Muscle of leg (tissue), 11 donors: Measurements from ENCODE around the gene CACNA1C. TPM values are rescaled to one million over a fixed set of nuclear protein-coding genes. Genes with fewer than 3 reads are reported as not detected.

Experiments
- DNase-seq: peaks from one replicate; pipeline ENCODE4 v3.0.0; 2013
- H3K27ac ChIP-seq: one replicate; pipeline ENCODE4 v1.5.1; 2013; ENCODE audit warnings: mild to moderate bottlenecking, low read length, control low read depth
- H3K27me3 ChIP-seq: one replicate; pipeline ENCODE4 v1.6.1; 2013; ENCODE audit warnings: low read length; ENCODE audit not compliant: control insufficient read depth, insufficient read depth
- H3K36me3 ChIP-seq: one replicate; pipeline ENCODE4 v1.6.1; 2013; ENCODE audit warnings: low read length; ENCODE audit not compliant: control insufficient read depth, insufficient read depth
- H3K4me1 ChIP-seq: one replicate; pipeline ENCODE4 v1.6.1; 2013; ENCODE audit warnings: low read length; ENCODE audit not compliant: control insufficient read depth, insufficient read depth
- H3K4me3 ChIP-seq: one replicate; pipeline ENCODE4 v1.5.1; 2013; ENCODE audit warnings: low read length, control low read depth
- H3K9me3 ChIP-seq: replicated peaks from 2 replicates; pipeline ENCODE4 v1.6.1; 2013; ENCODE audit warnings: low read depth, low read length; ENCODE audit not compliant: control insufficient read depth
- WGBS: methylation state at CpG from one replicate; pipeline ENCODE4 v1.1.5; 2013; ENCODE audit warnings: missing lambda C conversion rate; ENCODE audit not compliant: insufficient coverage; 5-methylcytosine and 5-hydroxymethylcytosine counted together
- polyA plus RNA-seq, 8 donors: library from polyadenylated mRNA; unstranded; fragments of 120-200 nt; gene quantifications; one replicate each; pipeline versions ENCODE4 v1.2.1 to v1.2.3, GENCODE V29; 2013; ENCODE audit warnings: inconsistent platforms in 1 of 8, low replicate concordance in 1 of 8; ENCODE audit not compliant: insufficient read length in 8 of 8, insufficient read depth in 1 of 8
- total RNA-seq: library from RNA; stranded (reverse); fragments of 120-200 nt; gene quantifications from one replicate; pipeline ENCODE4 v1.2.4, GENCODE V29; 2013

The CACNA1C gene
- total and polyA plus RNA-seq, 9 donors: 1.9 to 4.3 (median 3.6) TPM

- H3K27ac ChIP-seq: no peak overlapping the region
- no peaks in the 10 kb centered on the region for H3K36me3 ChIP-seq
Observed at GRCh38 chr12:2581293-2582045, 528.7 kb downstream of the CACNA1C start.

GRCh38 chr12:2582631-2583030, 529.8 kb downstream of the CACNA1C start:
- Histone ChIP-seq H3K27me3 (peaks cover 36% of the 10 kb centered on the region), H3K9me3 (no peaks in the 10 kb centered on the region), H3K27ac (no peak overlapping the region), H3K4me1 (peaks cover 8% of the 10 kb centered on the region), H3K4me3 (no peak overlapping the region), H3K36me3 (no peaks in the 10 kb centered on the region)
- WGBS: 39% methylated on average over 3 of the region's 9 CpGs
- DNase-seq: no peak

More at GRCh38 chr12:2581293-2582045, 528.7 kb downstream of the CACNA1C start:
- Histone ChIP-seq H3K27me3 (peaks cover 35% of the 10 kb centered on the region), H3K9me3 (no peaks in the 10 kb centered on the region), H3K4me3 (no peak overlapping the region), H3K4me1 (peaks cover 8% of the 10 kb centered on the region)
- 100% methylated on average over 3 of the region's 15 CpGs for WGBS
- DNase-seq: no peak

DNA sequence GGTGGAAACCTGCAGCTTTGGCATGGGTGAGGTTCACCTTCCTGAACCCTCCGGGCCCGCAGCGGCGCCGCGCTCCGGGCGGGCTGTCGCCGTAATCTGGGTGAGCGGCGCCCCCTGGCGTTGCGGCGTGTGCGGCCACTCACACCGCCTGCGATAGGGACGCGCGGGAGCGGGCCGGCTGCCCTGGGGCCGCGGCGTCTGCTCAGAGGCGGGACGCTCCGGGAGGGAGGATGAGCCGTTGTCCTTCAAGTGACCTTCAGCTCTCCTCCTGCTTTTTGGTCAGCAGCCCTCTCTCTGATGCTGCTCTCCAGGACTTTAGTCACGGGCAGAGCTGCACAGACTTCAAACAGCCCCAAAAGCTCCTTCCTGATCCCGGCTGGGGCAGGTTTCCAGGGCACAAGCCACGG, 530.3 kb downstream of the CACNA1C start:
- H3K27ac ChIP-seq: no peak overlapping the region
- H3K4me3 ChIP-seq: no peak overlapping the region
- DNase-seq: peak; percentile 68
- peaks cover 39% of the 10 kb centered on the region for H3K27me3 ChIP-seq
- WGBS: 2% methylated on average over 32 of the region's 33 CpGs
- peaks cover 8% of the 10 kb centered on the region for H3K4me1 ChIP-seq
- no peaks in the 10 kb centered on the region for H3K36me3 ChIP-seq
- no peaks in the 10 kb centered on the region for H3K9me3 ChIP-seq

GRCh38 chr12:2583642-2584401, 531.0 kb downstream of the CACNA1C start:
- Histone ChIP-seq H3K27me3 (peaks cover 39% of the 10 kb centered on the region), H3K9me3 (no peaks in the 10 kb centered on the region), H3K4me1 (peaks cover 8% of the 10 kb centered on the region), H3K36me3 (no peaks in the 10 kb centered on the region), H3K4me3 (no peak overlapping the region), H3K27ac (no peak overlapping the region)
- DNase-seq: peak; percentile 18
- 89% methylated on average over 4 of the region's 9 CpGs for WGBS

GRCh38 chr12:2586156-2587038, 533.6 kb downstream of the CACNA1C start:
- no peaks in the 10 kb centered on the region for H3K9me3 ChIP-seq
- H3K27me3 ChIP-seq: peaks cover 41% of the 10 kb centered on the region
- WGBS: 85% methylated on average over 3 of the region's 12 CpGs
- peaks cover 8% of the 10 kb centered on the region for H3K4me1 ChIP-seq
- no peaks in the 10 kb centered on the region for H3K36me3 ChIP-seq
- DNase-seq: no peak
- H3K27ac ChIP-seq: no peak overlapping the region
- no peak overlapping the region for H3K4me3 ChIP-seq

DNA sequence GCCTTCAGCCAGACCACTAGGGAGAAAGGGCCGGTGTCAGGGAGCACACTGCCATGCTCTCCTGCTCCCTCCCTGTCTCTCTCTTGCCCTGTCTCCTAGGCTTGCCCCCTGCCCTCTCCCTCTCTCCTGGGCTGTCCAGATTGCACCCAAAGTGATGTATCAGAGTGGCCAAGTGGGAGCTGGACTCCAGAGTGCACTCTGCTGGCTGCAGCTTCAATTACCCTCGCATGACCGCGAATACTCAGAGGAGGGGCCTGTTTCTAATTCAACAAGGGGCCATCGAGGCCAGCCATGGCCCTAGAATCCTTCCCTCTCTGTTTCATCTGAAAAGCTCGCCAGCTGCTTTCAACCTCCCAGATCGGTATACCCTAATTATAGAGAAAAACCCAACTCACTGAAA, 535.6 kb downstream of the CACNA1C start:
- Histone ChIP-seq H3K4me3 (no peak overlapping the region), H3K36me3 (no peaks in the 10 kb centered on the region), H3K27me3 (peaks cover 29% of the 10 kb centered on the region), H3K27ac (no peak overlapping the region), H3K4me1 (peaks cover 2% of the 10 kb centered on the region), H3K9me3 (peaks cover 7% of the 10 kb centered on the region)
- WGBS: 88% methylated on average over 4 of the region's 7 CpGs
- no peak for DNase-seq

DNA sequence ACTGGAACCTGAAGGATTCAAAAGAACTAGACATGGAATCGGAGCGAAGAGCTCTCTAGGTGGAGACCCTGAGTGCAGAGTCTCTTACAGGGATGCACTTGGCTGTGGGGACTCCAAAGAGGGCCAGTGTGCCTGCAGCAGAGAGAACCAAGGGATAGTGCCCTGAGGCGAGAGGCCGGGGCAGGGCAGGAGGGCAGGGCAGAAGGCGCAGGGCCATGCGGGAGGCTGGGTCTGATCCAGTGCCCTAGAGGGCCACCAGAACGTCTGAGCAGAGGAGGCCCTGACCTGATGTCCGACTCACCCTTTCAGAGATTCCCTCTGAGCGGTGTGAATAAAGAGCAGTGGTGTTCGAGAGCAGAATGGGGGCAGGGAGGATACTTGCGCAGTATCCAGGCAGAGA, 536.6 kb downstream of the CACNA1C start:
- H3K36me3 ChIP-seq: no peaks in the 10 kb centered on the region

DNA sequence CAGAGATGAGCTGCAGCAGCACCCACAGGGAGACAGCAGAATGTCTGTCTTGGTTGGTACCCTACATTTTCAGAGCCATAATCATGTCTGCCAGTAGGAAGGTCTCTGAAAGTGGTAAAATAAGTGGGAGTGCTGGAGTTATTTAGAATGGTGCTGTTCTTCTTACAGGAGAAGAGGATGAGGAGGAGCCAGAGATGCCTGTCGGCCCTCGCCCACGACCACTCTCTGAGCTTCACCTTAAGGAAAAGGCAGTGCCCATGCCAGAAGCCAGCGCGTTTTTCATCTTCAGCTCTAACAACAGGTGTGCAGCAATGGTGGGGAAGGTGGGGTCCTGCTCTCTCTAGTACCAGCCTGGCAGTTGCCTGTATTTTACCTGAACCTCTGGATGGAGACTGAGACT, 540.3 kb downstream of the CACNA1C start:
- Histone ChIP-seq H3K4me3 (no peak overlapping the region), H3K27me3 (peaks cover 6% of the 10 kb centered on the region), H3K9me3 (peaks cover 10% of the 10 kb centered on the region), H3K4me1 (peaks cover 2% of the 10 kb centered on the region), H3K36me3 (peaks cover 2% of the 10 kb centered on the region), H3K27ac (no peak overlapping the region)
- no peak for DNase-seq
- WGBS: 100% methylated on average over 3 of the region's 5 CpGs

More for the DNA sequence above, 536.6 kb downstream of the CACNA1C start:
- Histone ChIP-seq H3K27ac (no peak overlapping the region), H3K27me3 (peaks cover 19% of the 10 kb centered on the region), H3K4me1 (no peaks in the 10 kb centered on the region), H3K4me3 (no peak overlapping the region), H3K9me3 (peaks cover 10% of the 10 kb centered on the region)
- no peak for DNase-seq
- WGBS: 91% methylated on average over 11 of the region's 11 CpGs

DNA sequence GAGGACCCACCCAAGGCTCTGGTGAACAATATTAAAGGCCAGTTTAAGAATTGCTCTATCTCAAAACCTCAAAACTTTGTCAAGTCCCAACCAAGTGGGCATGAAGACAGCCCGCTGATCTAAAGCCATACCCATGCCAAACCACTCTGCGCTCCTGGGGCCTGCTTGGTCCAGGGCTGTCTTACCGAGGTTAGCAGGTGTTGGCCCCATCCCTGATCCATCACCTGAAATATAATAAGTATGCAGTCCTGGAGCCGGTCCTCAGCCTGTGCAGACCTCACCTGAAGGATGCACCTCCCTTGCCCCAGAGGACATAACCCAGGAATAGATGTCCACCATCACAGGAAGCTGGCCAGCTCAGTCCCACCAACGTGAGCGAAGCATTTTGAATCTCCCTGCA, 543.7 kb downstream of the CACNA1C start:
- 98% methylated on average over 4 of the region's 6 CpGs for WGBS
- H3K36me3 ChIP-seq: peaks cover 2% of the 10 kb centered on the region

GRCh38 chr12:2605301-2605700, 552.5 kb downstream of the CACNA1C start:
- Histone ChIP-seq H3K4me1 (no peaks in the 10 kb centered on the region), H3K27me3 (no peaks in the 10 kb centered on the region), H3K9me3 (no peaks in the 10 kb centered on the region), H3K27ac (no peak overlapping the region), H3K36me3 (no peaks in the 10 kb centered on the region), H3K4me3 (no peak overlapping the region)
- no peak for DNase-seq
- 90% methylated on average over 6 of the region's 8 CpGs for WGBS

More for the DNA sequence above, 543.7 kb downstream of the CACNA1C start:
- no peak overlapping the region for H3K27ac ChIP-seq
- peaks cover 1% of the 10 kb centered on the region for H3K27me3 ChIP-seq
- H3K4me3 ChIP-seq: no peak overlapping the region
- no peak for DNase-seq
- H3K4me1 ChIP-seq: peaks cover 2% of the 10 kb centered on the region
- peaks cover 10% of the 10 kb centered on the region for H3K9me3 ChIP-seq
